Measurements from ENCODE around the gene TNFRSF11A.

The TNFRSF11A gene

DNA sequence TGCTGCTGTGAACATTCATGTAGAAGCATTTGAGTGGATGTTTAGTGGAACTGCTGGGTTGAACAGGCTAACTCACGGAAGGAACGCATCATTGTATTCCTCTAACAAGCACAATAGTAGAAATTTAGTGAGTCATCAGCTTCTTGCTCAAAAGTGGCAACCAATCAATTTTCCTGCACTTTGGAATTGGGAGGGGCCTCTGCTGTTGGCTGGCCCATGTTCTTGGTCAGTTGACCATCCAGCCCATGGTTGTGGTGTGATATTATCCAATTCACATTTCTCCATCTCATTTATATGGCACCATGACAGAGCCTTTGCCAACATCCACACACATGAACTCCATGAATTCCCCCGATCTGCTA is 95.0 kb downstream of the TNFRSF11A start:
- DNase-seq (ENCODE audit: low spot score): no peak

DNA sequence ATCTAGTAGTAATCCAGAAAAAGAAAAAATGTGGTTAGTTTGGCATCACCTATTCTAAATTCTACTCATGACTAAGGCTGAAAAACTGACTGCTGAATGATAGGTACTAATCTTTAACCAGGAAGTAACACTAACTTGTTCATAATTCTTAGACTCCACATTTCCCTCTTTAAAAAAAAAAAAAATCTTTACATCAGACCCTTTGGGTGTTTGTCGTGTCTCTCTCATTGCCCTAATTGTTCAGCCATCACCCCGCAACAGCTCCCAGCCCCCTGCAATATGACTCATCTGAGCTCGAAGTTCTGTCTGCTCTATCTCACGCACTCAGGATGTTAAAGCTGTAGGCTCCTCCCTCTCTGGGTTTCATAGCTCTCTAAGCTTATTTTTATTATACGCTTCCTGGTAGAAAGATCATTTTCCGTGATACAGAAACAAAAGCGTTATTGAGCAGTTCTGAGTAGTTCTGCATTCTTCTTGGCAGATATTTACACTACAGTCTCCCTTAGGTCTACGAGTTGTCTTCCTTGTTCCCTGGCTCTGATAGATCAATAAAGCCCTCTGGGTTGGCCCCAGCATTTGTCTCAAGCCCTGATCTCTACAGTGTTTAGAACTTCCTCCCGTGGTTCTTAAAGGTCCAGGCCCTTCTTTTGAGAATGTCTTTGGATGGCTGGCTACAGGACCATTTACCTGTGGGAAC is 95.6 kb downstream of the TNFRSF11A start:
- peak; percentile 34 for DNase-seq (ENCODE audit: low spot score)

DNA sequence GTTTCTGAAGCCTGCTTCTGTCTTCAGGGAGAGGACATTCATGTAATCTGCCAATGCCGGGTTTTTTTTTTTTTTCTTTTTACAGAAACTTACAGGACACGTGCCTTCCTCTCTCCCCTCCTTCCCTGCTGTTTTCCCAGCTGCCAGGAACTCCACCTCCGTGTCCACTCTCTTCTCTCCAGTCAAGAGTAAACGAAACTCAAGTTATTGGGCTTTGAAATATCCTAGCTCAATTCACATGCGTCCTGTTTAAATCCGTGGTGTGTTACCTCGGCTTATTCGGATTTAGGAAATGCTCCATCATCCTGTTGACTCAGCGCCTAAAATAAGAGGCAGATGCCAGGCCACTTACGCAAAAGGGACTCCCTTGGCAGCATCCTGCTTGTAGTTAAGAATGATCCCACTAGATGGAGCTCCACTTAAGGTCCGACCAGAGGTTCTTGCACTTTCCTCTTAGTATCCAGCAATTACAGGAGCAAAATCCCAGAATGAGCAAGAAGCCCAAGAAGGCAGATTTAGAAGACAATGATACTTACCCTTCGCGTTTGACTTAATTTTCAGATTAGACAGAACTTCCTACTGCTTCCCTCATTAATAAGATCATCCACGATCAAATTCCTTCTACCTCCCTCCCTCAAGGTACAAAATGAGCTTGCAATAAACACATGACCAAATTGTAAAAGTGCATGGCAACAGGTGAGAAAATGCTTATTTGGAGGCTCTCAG is 100.5 kb downstream of the TNFRSF11A start:
- peak; percentile 22 for DNase-seq (ENCODE audit: low spot score)

DNA sequence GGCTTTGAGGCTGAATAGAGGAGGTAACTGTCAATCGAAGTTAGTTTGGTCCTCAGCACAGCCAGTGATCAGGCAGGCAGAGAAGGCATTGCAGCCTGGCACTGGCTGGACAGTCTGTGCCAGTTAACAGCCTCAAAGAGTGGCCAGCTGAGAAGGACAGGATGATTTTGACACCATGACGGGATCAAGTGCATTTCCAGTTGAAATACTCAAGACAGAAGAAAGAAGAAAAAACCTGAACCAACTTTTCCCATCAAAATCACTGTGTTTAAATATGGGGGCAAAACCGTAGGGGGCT is 101.0 kb downstream of the TNFRSF11A start:
- no peak for DNase-seq (ENCODE audit: low spot score)

DNA sequence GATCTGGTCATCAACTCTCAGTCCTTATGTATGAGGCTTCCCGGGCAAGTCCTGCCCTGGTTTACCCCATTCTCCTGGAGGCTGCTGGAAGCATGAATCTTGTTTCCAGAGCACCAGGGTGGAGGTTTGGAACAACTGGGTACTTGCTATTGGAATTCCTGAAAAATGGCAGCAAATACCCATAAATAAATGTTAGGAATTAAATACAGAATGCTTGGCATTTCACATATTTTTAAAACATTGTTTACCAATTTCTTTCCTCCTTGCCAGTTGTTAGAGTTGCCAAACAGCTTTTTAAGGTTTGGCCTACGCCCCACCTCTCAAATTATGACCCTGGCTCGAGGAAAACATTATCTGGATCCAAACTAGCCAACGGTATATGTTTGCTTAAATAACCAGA is 107.1 kb downstream of the TNFRSF11A start:
- no peak for DNase-seq (ENCODE audit: low spot score)

DNA sequence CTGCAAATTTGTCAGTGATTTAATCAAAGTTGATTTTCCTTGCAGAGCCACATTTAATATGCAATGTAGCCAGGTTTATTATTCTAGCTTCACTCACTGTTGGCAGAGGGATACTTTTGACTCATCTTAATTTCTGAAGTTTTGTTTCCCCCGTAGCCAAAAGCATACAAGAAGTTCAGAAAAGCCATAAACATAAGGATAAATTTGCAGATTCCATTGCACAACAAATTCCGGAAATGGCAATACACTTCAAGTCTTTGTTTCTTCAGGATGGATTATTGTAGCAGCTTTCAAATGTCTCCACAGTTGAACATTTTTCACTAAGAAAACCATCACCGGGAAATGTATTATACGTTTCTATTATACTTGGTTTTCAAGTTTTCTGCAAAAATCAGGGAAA is 109.7 kb downstream of the TNFRSF11A start:
- DNase-seq (ENCODE audit: low spot score): no peak

DNA sequence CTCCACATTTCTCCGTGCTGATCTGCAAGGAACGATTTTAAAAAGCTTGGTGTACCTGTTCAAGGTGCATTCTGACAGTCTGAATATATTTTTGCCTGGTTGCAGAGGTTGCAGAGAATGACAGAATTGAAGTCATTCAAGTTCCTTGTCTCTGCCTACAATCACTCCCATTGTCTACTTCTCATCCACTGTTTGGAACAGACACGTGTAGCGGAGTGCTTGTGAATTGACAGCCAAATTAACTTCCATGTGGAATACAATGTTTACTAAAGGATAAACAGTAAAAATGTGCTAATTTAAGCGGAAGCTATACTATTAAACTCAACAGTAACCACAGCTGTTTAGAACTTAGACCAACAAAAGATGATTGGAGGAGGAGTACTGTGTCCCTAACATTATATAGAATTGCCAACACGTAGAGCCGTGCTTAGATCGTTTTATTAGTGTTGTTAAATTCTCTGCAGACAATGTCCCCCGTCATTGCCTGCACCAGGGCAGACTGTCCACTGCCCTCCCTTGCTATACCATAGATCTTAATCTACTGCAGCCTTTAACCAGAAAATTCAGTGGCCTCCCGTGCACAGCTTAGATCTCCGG is 110.4 kb downstream of the TNFRSF11A start:
- DNase-seq (ENCODE audit: low spot score): no peak

DNA sequence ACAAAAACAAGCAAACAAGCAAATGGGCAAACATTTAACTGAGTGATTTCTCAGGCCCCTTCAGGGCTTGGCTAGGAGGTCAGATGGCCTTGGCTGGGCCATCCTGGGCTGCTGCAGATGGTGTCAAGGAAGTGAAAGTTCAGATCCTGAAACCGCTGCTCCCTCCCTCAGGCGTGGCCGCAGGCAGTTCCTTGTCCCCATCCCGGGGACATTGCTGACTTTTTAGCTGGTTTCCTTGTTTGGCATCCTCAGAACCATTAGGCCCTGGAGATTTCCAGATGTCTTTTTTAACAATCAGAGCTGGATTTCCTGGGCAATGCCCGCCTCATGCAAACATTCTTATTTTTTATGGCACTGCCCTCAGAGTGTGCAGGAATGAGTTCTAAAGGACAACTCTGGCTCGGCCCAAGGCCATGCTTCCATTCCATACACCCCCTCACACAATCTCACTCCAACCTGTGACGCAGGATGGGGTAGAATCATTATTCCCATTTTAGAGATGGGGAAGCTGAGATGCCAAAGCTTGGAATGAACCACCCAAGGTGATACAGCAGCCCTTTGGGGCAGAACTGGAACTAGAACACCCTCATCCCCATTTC is 111.6 kb downstream of the TNFRSF11A start:
- no peak for DNase-seq (ENCODE audit: low spot score)

DNA sequence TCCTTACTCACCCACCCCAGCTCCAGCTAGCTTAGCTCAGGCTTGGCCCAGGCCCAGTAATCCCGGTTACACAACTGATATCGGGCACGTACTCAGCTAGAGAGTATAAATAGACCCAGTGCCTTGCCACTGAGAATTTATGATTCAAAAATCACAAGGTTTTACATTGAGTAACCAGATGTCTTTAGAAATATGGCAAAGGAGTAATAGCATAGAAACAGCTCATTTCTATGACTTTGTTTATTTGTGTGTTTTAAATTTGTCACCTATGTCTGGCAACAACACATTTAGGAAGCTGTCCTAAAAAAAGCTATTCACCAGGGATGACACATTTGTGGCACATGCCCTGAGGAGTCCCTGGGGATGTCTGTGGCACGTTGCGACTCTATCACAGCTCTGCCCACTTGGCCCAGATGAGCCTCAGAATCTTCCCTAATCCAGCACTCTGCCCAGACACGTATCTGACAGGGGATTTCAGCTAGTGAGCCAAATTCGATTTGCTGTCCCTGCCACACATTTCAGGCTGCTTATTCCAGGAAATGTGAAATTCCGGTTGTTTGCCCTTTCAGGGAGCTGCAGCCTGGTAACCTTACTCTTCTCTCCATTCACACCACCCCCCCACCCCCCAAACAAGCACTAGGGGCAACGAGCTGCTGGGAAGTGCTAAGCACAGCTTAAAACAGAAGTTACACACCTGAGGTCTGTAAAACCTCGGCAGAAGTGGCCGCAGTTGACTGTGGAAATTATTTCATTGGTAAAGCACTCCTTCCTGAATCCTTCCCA is 112.3 kb downstream of the TNFRSF11A start:
- DNase-seq (ENCODE audit: low spot score): no peak

DNA sequence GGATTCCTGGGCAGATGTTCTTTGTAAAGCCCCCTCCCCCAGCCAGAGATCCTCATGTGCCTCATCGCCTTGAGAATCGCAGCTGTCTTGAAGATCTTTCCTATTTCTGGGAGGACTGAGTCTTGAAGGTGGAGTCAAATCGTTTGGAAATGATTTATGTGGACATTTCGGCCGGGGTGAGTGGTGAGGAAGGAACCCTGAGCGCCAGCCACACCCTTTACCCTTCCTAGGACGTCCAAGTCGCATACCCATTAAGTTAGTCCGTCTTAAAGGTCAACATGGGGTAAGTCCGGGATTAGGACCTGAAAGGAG is 112.9 kb downstream of the TNFRSF11A start:
- no peak for DNase-seq (ENCODE audit: low spot score)

DNA sequence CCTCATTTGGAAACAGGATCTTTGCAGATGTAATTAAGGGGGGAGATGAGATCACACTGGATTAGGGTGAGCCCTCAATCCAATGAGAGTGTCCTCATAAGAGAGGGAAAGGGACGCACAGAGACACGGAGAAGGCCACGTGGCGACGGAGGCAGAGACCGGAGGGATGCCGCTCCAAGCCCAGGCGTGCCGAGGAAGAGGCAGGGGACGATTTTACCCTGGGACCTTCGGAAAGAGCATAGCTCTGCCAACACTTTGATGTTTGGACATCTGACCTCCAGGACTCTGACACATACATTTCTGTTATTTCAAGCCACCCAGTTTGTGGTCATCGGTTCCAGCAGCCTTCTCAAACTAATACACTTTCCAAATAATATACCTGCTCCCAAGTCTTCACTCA is 113.3 kb downstream of the TNFRSF11A start:
- no peak for DNase-seq (ENCODE audit: low spot score)

DNA sequence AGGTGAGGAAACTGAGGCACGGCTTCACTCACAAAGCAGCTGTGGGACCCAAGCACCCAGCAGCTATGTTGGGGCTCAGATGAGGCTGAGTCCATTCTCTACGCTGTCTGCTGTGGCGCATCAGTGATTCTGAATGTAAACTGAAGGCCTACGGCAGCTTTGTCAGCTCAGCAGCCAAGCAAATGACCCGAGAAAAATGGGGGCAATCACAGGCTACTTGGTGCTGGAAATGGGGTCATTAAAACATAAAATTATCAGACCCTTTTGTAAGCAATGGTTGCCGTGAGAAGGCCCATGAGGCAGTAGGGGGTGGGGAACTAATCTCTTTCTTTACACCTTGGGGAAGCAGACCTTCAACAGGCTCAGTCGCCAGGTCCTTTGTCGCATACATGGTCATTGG is 113.8 kb downstream of the TNFRSF11A start:
- DNase-seq (ENCODE audit: low spot score): no peak
